HG03103 (cell line): ENCODE measurements around the gene MYH11.
"Not testable (repeated sequence)": the region's sequence is repeated elsewhere in the genome, so short reads cannot be mapped to it uniquely, and the experiment has no call there.

Experiments used
- ATAC-seq: cut with Tn5 transposase; IDR thresholded peaks from one replicate; pipeline ENCODE4 v1.9.1; 2021; ENCODE audit warnings: low read depth; ENCODE audit not compliant: unreplicated experiment

The MYH11 gene

DNA sequence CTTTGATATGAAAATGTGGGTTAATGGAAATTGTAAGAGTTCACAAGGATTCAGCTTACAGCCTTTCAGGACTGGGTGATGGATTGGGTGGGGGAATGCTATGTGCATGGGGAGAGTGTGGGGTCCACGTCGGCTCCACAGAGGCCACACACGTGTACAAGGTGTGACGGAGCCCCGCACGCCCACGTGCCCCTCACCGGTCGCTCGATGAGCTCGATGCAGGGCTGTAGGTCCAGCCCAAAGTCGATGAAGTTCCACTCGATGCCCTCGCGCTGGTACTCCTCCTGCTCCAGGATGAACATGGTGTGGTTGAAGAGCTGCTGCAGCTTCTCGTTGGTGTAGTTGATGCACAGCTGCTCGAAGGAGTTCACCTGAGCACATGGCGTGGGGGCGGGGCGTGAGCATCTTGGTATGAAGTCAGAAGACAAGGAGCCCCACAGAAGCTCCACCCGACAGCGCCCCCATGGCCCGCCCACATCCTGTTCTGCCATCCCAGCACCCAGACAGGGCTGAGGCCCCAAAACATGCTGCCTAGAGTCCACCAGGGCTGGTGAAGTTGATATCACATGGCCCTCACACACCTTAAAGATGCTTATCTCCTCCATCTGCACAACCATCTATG lies 99.1 kb downstream of the MYH11 start:
- ATAC-seq, result no peak

DNA sequence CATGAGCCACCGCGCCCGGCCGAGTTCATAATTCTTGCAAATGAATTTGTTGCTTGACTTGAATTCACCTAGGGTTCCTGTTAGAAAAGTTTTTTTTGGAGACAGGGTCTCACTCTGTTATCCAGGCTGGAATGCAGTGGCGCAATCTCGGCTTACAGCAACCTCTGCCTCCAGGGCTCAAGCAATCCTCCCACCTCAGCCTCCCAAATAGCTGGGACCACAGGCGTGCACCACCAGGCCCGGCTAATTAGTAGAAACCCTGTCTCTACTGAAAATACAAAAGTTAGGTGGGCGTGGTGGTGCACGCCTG lies 99.8 kb downstream of the MYH11 start:
- ATAC-seq, result no peak

DNA sequence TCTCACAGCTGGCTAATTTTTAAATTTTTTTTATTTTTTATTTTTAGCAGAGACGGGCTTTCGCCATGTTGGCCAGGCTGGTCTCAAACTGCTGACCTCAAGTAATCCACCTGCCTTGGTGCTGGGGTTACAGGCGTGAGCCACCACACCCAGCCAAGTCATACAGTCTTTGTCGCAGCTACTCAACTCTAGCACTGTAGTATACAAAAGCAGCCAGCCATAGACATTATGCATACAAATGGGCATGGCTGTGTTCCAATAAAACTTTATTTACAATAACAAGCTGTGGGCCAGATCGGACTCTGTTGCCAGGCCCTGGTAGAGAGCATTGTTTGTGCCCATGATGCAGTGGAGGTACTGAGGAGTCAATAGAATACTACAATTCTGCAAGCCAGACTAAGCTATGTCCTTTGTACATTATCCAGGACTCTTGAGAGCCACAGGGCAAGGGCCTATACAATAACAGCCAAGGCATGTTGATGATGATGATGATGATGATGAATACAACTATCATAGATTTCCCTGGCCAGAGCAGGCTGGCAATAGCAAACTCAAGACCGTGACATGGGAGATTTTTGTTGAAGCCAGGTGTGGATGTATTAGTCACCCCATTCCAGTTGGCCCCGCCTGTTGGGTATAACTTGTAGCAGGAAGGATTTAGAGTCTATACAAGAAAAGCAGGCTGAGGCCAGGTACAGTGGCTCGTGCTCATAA lies 101.8 kb downstream of the MYH11 start:
- ATAC-seq, result no peak

DNA sequence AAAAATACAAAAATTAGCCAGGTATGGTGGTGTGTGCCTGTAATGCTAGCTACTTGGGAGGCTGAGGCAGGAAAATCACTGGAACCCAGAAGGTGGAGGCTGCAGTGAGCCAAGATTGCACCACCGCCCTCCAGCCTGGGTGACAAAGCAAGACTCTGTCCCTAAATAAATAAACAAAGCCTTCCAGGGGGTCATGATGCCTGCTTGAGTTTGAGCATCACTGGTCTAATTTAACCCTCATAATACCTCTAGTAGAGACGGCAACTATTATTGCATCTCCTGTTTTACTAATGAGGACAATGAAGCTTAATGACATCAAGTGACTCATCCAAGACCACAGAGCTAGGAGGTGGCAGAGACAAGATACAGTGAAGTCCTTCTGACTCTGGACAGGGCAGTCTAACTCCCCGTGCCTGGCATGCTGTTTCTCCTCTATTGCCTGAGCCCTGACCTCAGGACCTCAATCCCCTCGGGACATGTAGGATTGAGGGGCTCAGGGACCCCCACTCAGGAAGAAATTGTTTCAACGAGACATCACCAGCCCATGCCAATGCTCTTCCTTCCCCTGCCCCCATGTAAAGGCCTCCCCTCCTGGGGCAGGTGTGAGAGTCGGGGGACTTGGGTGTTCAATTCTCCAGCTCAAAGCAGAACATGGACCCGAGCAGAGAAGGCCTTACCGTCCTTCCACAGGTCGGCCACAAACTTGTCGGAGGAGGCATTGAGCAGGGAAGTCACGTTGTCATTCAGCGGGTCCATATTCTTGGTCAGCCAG lies 103.9 kb downstream of the MYH11 start:
- ATAC-seq, result no peak

DNA sequence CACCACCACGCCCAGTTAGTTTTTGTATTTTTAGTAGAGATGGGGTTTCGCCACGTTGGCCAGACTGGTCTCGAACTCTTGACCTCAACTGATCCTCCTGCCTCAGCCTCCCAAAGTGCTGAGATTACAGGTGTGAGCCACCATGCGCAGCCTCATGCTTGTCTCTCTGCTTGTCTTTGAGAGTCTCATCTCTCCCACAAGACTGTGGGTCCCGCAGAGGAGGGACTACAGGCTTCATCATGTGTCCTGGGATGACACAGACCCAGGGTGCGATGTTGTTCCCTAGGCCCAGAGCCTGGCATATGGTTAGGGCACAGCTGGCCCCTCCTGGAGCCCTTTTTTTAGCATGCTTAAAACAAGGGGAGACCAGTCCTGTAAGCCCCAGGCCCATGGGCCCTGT lies 104.9 kb downstream of the MYH11 start:
- ATAC-seq, result no peak

DNA sequence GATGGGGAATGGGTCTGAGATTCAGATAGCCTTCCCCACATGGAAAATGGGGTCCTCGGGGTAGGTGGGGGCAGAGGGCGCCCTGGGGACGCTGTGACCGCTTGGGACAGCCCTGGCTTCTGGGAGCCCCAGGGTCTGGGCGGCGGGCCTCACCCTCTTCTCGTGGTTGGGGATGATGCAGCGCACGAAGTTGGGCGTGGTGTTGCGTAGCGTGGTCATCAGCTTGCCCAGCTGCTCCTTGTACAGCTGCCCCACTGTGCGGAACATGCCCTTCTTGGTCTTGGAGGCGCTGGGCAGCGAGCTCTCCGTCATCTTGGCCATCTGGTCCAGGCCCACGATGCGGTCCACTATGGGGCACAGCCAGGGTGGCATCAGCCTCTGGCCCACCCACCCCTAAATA lies 106.8 kb downstream of the MYH11 start:
- ATAC-seq, result no peak

DNA sequence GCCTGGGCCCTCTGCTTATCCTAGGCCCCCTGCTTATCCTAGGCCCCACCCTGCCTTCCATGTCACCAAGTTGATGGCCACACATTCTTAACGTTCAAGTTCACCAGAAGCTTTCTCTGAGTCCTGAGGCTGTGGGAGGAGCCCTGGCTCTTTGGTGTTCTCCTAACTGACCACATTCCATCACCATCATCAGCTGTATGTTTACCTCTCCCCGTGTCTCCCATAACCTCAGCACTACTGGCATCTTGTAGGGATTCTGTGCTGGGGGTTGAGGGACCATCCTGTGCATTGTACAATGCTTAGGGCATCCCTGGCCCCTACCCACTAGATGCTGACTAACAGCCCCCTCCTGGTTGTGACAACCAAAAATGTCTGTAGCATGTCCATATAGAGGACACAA lies 107.5 kb downstream of the MYH11 start:
- no peak for ATAC-seq

DNA sequence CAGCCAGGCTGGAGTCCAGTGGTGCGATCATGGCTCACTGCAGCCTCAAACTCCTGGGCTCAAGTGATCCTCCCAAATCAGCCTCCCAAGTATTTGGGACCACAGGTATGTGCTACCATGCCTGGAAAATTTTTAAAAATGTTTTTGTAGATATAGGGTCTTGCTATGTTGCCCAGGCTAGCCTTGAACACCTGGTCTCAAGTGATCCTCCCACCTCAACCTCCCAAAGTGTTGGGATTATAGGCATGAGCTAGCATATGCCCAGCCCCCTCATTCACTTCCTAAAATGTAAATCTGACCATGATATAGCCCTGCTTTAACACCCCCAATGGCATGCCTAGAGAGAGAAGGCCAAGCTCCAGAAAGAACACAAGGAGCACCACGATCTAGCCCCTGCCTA lies 108.2 kb downstream of the MYH11 start:
- no peak for ATAC-seq

DNA sequence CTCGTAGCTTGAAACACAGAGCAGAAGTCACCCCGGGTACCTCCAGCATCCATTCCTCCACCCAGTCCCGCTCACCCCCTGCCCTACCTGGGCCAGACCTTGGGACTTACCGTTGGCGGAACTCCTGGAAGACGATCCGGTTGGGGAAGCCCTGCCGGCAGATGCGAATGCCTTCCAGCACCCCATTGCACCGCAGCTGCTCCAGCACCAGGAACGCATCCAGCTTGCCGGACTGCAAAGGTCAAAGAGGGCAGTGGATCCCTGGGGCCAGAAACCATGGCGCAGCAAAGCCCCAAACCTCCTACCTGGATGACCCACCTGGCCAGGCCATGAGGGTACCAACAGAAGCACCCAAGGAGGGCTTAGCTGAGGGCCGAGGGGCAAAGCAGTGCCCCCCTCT lies 108.9 kb downstream of the MYH11 start:
- ATAC-seq, result no peak

DNA sequence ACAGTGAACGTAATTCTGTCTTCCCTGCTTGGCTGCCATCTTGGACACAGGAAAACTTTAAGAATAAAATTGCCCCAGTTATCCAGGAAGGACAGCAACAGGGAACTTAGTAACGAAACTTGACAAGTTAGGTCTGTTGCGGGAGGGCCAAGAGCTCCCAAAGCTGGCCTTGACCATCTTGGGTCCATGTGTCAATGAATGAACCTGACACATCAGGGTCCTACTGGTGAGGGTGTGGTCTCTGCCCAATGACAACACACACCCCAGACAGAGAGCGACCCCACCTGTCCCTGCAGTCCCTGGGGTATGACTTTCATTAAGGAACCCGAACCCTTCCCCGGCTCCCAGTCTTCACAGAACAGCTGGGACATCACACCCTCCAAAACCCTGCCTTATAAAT lies 110.5 kb downstream of the MYH11 start:
- ATAC-seq, result no peak

DNA sequence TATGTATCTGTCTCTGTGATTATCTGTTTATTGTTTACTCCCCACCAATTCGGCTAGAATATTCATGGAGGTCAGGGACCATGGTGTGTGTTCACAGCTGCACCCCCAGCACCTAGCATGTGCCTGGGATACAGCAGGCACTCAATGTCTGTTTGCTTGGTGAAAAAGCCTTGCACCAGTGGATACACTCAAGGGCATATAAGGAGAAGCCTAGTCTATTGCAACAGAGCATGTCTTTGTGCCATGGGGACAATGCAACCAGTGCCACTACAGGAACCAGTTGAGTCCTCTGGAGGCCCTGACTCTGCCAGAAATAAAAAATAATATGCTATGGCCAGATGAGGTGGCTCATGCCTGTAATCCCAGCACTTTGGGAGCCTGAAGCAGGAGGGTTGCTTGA lies 113.2 kb downstream of the MYH11 start:
- no peak for ATAC-seq

DNA sequence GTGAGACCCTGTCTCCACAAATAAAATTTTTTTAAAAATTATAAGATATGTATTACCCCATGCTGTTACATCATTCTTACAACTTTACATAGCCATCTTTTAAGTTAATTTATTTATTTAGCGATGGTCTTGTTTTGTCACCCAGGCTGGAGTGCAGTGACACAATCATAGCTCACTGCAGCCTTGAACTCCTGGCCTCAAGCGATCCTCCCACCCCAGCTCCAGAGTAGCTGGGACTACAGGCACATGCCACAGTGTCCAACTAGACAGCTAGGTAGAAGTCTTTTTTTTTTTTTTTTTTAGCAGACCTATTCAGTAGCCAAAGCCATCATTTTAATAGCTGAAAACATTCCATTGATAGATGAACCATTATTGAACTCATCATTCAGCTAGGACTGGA lies 114.1 kb downstream of the MYH11 start:
- ATAC-seq, result no peak

DNA sequence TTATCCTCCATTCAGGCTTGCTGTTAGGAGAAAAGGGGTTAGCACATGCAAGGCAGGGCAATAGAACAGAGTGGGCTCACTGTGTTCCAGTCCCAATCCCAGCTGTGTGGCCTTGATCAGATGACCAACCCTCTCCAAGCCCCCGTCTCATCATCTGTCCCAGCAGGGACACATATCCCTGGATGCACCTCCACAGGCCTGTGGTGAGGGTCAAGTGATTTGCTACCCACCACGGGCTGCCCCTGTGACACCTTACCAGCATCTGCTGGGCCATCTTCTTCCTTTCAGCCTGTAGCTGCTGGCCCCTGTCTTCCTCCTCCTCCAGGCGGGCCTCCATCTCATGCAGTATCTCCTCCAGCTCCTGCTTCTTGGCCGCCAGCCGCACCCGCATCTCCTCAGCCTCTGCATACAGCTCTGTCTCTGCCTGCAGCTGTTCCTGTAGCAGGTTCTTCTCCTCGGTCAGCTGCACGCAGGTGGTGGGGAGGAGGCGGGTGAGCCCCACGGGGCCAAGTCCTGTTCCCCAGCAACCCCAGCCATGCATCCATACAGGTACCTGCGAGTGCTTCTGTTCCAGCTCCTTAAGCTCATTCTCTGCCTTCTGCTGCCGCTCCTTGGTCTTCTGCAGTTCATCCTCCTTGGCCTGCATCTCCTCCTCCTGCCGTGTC lies 115.5 kb downstream of the MYH11 start:
- no peak for ATAC-seq

DNA sequence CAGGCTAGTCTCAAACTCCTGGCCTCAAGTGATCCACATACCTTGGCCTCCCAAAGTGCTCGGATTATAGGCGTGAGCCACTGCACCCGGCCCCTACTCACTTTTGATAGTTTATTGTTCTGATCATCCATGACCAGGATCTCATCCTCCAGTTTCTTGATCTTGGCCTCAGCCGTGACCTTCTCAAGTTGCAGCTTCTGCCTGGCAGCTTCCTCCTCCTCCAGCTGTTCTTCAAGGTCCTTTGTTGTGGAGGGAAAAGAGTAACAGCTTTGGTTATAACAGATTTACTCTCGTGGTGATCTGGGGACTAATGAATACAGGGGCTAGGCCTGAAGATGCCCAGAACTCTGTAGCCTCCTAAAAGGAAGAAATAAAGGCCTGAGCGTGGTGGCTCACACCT lies 116.9 kb downstream of the MYH11 start:
- no peak for ATAC-seq

DNA sequence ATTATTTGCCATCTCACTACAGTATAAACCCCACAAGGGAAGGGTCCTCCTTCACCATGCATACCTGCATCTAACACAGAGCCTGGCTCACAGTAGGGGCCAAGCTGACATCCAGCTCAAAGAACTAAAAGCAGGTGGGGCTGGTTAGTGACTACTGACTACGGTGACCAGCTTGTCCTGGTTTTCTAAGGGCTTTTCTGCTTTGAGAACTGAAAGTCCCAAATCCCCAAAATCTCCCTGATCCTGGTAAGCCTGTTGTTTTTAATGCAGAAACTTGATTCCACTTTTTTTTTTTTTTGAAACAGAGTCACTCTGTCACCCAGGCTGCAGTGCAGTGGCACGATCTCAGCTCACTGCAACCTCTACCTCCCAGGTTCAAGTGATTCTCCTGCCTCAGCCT lies 117.4 kb downstream of the MYH11 start:
- no peak for ATAC-seq

DNA sequence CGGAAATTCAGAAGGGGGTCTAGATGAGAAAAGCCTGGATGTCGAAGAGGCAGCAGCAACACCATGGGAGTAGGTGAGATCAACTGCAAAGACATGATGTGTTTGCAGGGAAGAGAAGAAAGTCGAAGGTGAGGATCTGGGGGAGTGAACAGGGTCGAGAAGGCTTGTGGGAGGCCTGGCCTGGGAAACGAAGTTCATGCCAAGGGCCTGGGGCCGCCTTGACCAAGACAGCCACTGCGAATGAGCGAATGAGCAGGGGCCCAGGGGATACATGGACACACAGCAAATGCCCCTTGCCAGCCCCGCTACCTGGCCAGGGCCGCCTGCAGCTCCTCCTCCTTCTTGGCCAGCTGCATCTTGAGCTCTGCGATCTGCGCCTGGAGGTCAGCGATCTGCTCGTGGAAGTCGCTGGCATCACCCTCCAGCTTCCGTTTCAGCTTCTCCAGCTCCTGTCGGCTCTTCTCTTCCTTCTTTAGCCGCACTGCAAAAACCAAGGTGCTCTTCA lies 119.6 kb downstream of the MYH11 start:
- ATAC-seq, result no peak

DNA sequence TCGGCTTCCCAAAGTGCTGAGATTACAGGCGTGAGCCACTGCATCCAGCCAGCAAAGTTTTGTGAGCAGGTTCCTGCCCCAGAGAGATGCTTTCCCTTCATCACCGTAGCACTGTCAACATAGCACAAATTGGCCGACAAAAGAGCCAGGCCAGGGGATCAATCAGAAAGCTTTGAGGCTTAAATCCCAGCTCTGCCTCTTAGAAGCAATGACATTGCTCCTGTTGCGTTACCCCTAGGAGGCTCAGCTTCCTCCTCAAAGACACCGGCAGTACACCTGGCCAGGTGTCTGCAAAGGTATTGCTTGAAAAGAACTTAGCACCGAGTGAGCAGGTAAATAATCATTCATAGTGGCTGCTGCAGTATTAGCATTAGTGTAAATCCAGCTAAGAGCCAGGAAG lies 120.3 kb downstream of the MYH11 start:
- ATAC-seq, result no peak

DNA sequence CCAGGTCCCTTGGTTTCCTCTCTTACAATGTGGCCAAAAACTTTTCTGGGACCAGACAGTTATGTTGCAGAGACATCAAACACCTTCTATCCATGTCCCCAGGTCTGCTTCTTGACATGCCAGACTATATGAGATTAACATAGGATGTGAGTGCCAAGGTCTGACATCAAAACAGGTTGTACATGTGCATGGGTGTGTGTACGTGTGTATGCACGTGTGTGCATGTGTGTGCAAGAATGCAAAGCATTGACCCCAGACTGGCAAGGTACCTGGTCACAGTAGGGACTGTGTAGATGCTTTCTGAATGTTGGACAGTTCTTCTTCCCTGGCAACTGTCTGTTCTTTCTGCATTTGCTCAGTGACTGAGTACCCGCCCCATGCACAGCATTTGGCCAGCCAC lies 121.2 kb downstream of the MYH11 start:
- no peak for ATAC-seq

DNA sequence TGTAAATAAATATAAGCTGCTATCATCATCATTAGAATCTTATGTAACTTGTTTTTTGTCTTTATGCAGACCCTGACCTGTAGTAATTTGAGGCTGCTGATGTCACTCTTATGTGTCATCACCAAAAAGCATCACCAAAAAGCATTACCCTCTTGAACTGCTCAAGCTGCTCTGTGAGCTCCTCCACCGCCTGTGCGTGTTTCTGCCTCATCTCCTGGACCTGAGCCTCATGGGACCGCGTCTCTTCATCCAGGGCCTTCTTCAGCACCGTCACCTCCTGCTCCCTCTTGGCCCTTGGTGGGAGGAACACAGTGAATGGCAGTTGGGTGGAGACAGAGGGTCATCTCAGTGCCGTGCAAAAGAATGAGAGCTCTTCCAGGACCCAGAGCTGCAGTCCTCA lies 124.4 kb downstream of the MYH11 start:
- no peak for ATAC-seq

DNA sequence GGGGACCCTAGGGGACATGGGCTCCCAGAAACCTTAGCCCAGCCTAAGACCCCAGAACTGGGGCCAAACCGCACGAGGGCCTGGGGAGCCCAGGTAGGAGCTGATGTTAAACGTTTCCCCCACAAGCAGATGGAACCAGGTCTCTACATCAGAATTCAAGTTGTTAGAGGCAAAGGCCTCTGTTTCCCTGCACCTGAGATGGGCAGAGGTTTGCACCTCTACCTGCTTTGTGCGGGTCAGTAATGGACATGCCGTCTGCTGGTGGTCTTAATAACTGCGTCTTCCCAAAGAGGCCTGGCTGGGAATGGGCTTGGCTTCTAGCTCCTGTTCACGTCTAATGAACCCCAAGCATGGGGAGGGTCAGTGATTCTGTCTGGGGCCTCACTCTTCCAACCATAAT lies 127.7 kb downstream of the MYH11 start:
- ATAC-seq, result no peak

DNA sequence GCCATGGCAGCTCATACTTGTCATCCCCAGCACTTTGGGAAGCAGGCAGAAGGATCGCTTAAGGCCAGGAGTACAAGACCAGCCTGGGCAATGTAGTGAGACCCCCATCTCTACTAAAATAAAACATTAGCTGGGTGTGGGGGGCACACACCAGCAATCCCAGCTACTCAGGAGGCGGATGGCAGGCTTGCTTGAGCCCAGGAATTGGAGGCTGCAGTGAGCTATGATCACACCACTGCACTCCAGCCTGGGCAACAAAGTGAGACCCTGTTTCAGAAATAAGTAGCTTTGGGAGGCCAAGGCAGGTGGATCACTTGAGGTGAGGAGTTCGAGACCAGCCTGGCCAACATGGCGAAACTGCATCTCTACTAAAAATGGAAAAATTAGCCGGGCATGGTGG lies 129.1 kb downstream of the MYH11 start:
- ATAC-seq, result not testable (repeated sequence)
